H9 (cell line): ENCODE results near the gene C1orf21. TPM values are rescaled to one million over a fixed set of nuclear protein-coding genes. Genes with fewer than 3 reads are reported as not detected.

Experiments used
- DNase-seq: peaks from one replicate; pipeline ENCODE4 v3.0.0-alpha.2; 2017
- H2AFZ ChIP-seq: one replicate; pipeline ENCODE4 v1.6.1; 2013; ENCODE audit warnings: mild to moderate bottlenecking, low read length, control low read depth, moderate library complexity
- H2AK5ac ChIP-seq: 2 replicates; pipeline ENCODE4 v1.6.1; 2013; ENCODE audit warnings: low read length, control low read depth, mixed read lengths; ENCODE audit not compliant: insufficient read length
- H2BK120ac ChIP-seq: one replicate; pipeline ENCODE4 v1.6.1; 2013; ENCODE audit warnings: low read depth, mild to moderate bottlenecking, low read length, control low read depth, inconsistent platforms; ENCODE audit not compliant: poor library complexity, severe bottlenecking
- H2BK12ac ChIP-seq: 2 replicates; pipeline ENCODE4 v1.6.1; 2013; ENCODE audit warnings: low read length, control low read depth, mixed read lengths, low read depth; ENCODE audit not compliant: insufficient read length
- H2BK15ac ChIP-seq: 2 replicates; pipeline ENCODE4 v1.6.1; 2013; ENCODE audit warnings: low read depth, low read length, control low read depth
- H2BK20ac ChIP-seq: one replicate; pipeline ENCODE4 v1.6.1; 2013; ENCODE audit warnings: low read depth, mild to moderate bottlenecking, low read length, control low read depth, inconsistent platforms; ENCODE audit not compliant: poor library complexity, severe bottlenecking
- H2BK5ac ChIP-seq: 2 replicates; pipeline ENCODE4 v1.6.1; 2013; ENCODE audit warnings: low read length, control low read depth, mixed read lengths; ENCODE audit not compliant: insufficient read length
- H3K14ac ChIP-seq: 2 replicates; pipeline ENCODE4 v1.6.1; 2013; ENCODE audit warnings: low read length, control low read depth; ENCODE audit not compliant: insufficient read depth
- H3K18ac ChIP-seq: 2 replicates; pipeline ENCODE4 v1.6.1; 2013; ENCODE audit warnings: low read depth, mild to moderate bottlenecking, mixed read lengths, low read length, control low read depth; ENCODE audit not compliant: insufficient read length
- H3K23ac ChIP-seq: 2 replicates; pipeline ENCODE4 v1.6.1; 2013; ENCODE audit warnings: low read length, control low read depth, mixed read lengths, low read depth; ENCODE audit not compliant: insufficient read length
- H3K23me2 ChIP-seq: 2 replicates; pipeline ENCODE4 v1.6.1; 2013; ENCODE audit warnings: low read depth, mild to moderate bottlenecking, mixed read lengths, low read length, control low read depth; ENCODE audit not compliant: insufficient read length, poor library complexity, severe bottlenecking
- H3K27ac ChIP-seq: 2 replicates; pipeline ENCODE4 v1.5.1; 2013; ENCODE audit warnings: low read length, control low read depth, mixed read lengths, low read depth; ENCODE audit not compliant: insufficient read length
- H3K27me3 ChIP-seq: 2 replicates; pipeline ENCODE4 v1.6.1; 2013; ENCODE audit warnings: low read length, control low read depth, inconsistent platforms; ENCODE audit not compliant: insufficient read depth
- H3K4ac ChIP-seq: 2 replicates; pipeline ENCODE4 v1.6.1; 2013; ENCODE audit warnings: low read depth, mild to moderate bottlenecking, control low read depth, inconsistent platforms, low read length, moderate library complexity
- H3K4me1 ChIP-seq: 2 replicates; pipeline ENCODE4 v1.6.1; 2013; ENCODE audit warnings: low read length, control low read depth, inconsistent platforms; ENCODE audit not compliant: insufficient read depth
- H3K4me2 ChIP-seq: 2 replicates; pipeline ENCODE4 v1.6.1; 2013; ENCODE audit warnings: low read length, control low read depth, mixed read lengths; ENCODE audit not compliant: insufficient read length, insufficient read depth
- H3K56ac ChIP-seq: 2 replicates; pipeline ENCODE4 v1.6.1; 2013; ENCODE audit warnings: low read depth, mild to moderate bottlenecking, mixed read lengths, low read length, control low read depth; ENCODE audit not compliant: insufficient read length
- H3K79me1 ChIP-seq: 2 replicates; pipeline ENCODE4 v1.6.1; 2013; ENCODE audit warnings: low read depth, mild to moderate bottlenecking, moderate library complexity, low read length, control low read depth, inconsistent platforms; ENCODE audit not compliant: insufficient read depth, poor library complexity, severe bottlenecking
- H3K79me2 ChIP-seq: 2 replicates; pipeline ENCODE4 v1.6.1; 2013; ENCODE audit warnings: low read length, control low read depth, inconsistent platforms; ENCODE audit not compliant: insufficient read depth
- H3K9ac ChIP-seq: 2 replicates; pipeline ENCODE4 v1.6.1; 2013; ENCODE audit warnings: low read length, control low read depth, mixed read lengths; ENCODE audit not compliant: insufficient read length; ENCODE audit errors: extremely low read depth
- H3K9me3 ChIP-seq: one replicate; pipeline ENCODE4 v1.6.1; 2013; ENCODE audit warnings: low read depth, low read length, inconsistent platforms; ENCODE audit not compliant: control insufficient read depth
- H3T11ph ChIP-seq: one replicate; pipeline ENCODE4 v1.6.1; 2013; ENCODE audit warnings: mild to moderate bottlenecking, low read length, control low read depth, inconsistent platforms
- H4K20me1 ChIP-seq: one replicate; pipeline ENCODE4 v1.6.1; 2013; ENCODE audit not compliant: control insufficient read depth, insufficient read length, insufficient read depth
- H4K5ac ChIP-seq: 2 replicates; pipeline ENCODE4 v1.6.1; 2013; ENCODE audit warnings: low read depth, mild to moderate bottlenecking, mixed read lengths, low read length, control low read depth; ENCODE audit not compliant: insufficient read length
- H4K8ac ChIP-seq: replicated peaks from 2 replicates; pipeline ENCODE4 v1.6.1; 2013; ENCODE audit warnings: low read length, control low read depth, mixed read lengths, low read depth; ENCODE audit not compliant: insufficient read length
- H4K91ac ChIP-seq: 2 replicates; pipeline ENCODE4 v1.6.1; 2013; ENCODE audit warnings: low read depth, mild to moderate bottlenecking, moderate library complexity, mixed read lengths, low read length, control low read depth; ENCODE audit not compliant: insufficient read length
- H3K27ac Mint-ChIP-seq, 3 experiments: 2 replicates in 2 of 3; 3 replicates in 1 of 3; pipeline ENCODE4 v1.8.0; 2020 to 2021; ENCODE audit warnings: mixed read lengths in 3 of 3, mild to moderate bottlenecking in 1 of 3, moderate library complexity in 1 of 3
- H3K27me3 Mint-ChIP-seq: 2 replicates; pipeline ENCODE4 v1.8.0; 2021; ENCODE audit warnings: low read depth, mild to moderate bottlenecking, moderate library complexity, mixed read lengths
- H3K36me3 Mint-ChIP-seq, 3 experiments: 2 replicates in 2 of 3; 3 replicates in 1 of 3; pipeline ENCODE4 v1.8.0; 2020 to 2021; ENCODE audit warnings: low read depth in 3 of 3, mixed read lengths in 3 of 3; ENCODE audit not compliant: insufficient read depth in 1 of 3
- H3K4me1 Mint-ChIP-seq, 2 experiments: 2 replicates each; pipeline ENCODE4 v1.8.0; 2020; ENCODE audit warnings: mixed read lengths in 2 of 2
- H3K4me3 Mint-ChIP-seq, 2 experiments: 2 replicates in 1 of 2; 3 replicates in 1 of 2; pipeline ENCODE4 v1.8.0; 2020 to 2021; ENCODE audit warnings: mild to moderate bottlenecking in 2 of 2, mixed read lengths in 2 of 2, moderate library complexity in 1 of 2
- H3K9me3 Mint-ChIP-seq, 2 experiments: 2 replicates in 1 of 2; 3 replicates in 1 of 2; pipeline ENCODE4 v1.8.0; 2020; ENCODE audit warnings: mild to moderate bottlenecking in 2 of 2, mixed read lengths in 2 of 2, moderate library complexity in 1 of 2
- WGBS: extraction: QIAGEN DNeasy Blood & Tissue Kit; methylation state at CpG from one replicate; pipeline ENCODE4 v1.1.7; 2013; ENCODE audit warnings: missing lambda C conversion rate, low lambda C conversion rate, mixed read lengths; ENCODE audit not compliant: insufficient read length; ENCODE audit errors: extremely low coverage; 5-methylcytosine and 5-hydroxymethylcytosine counted together
- total RNA-seq: library from RNA; stranded (reverse); gene quantifications from 2 replicates; pipeline ENCODE4 v1.2.1, GENCODE V29; 2021
- TF ChIP-seq, protein P1 (sequence below): fragments of 200-600 bp; sonication (generic); conservative IDR thresholded peaks from 3 replicates; pipeline ENCODE4 v1.8.0; 2021; ENCODE audit warnings: antibody characterized with exemption, mild to moderate bottlenecking

The C1orf21 gene
- total RNA-seq, 1 experiment from 2014 or later = 36.0 TPM

DNA sequence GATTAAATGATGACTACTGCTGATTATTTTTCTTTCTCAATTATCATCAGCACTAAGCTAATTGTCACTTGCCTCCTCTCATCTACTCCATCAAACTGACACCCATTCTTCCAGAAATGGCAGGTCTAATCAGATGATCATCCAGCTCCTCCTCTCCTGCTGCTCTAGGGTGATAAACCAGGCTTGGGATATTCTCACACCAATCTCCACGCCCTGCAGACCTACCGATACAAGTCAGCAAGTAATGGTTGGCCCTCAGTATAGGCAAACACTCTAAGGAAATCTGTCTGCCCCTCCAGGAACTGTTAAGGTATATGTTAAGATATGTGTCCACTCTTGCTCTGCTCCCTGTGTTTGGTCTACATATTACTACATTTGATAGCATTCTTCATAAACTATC lies 36.3 kb upstream of the C1orf21 start:
- no peak overlapping the region for H3K18ac ChIP-seq
- no peak overlapping the region for H3K23ac ChIP-seq
- no peak overlapping the region for H2BK120ac ChIP-seq
- H2BK5ac ChIP-seq = no peak overlapping the region
- no peak overlapping the region for H2AK5ac ChIP-seq
- no peak overlapping the region for H2BK12ac ChIP-seq
- no peak overlapping the region for H3K4ac ChIP-seq
- H3K79me1 ChIP-seq = no peaks in the 10 kb centered on the region
- Mint-ChIP-seq H3K4me1 (peaks cover 4 to 5% of the 10 kb centered on the region in 2 experiments; a peak in 2 of 4 replicates), H3K36me3 (no peaks in the 10 kb centered on the region), H3K9me3 (no peaks in the 10 kb centered on the region), H3K27ac (no peak overlapping the region), H3K4me3 (no peak overlapping the region), H3K27me3 (no peaks in the 10 kb centered on the region; the same call in 1 of the 2 replicates)
- H3K27ac ChIP-seq = no peak overlapping the region
- H3T11ph ChIP-seq = no peak overlapping the region
- H3K9ac ChIP-seq = no peak overlapping the region
- no peaks in the 10 kb centered on the region for H3K27me3 ChIP-seq
- H4K5ac ChIP-seq = no peak overlapping the region
- no peaks in the 10 kb centered on the region for H3K4me1 ChIP-seq
- WGBS = no CpG with 5 or more reads among the region's 2 CpGs
- H4K20me1 ChIP-seq = no peaks in the 10 kb centered on the region
- no peaks in the 10 kb centered on the region for H3K79me2 ChIP-seq
- H3K4me2 ChIP-seq = no peak overlapping the region
- TF ChIP-seq, protein P1, sequence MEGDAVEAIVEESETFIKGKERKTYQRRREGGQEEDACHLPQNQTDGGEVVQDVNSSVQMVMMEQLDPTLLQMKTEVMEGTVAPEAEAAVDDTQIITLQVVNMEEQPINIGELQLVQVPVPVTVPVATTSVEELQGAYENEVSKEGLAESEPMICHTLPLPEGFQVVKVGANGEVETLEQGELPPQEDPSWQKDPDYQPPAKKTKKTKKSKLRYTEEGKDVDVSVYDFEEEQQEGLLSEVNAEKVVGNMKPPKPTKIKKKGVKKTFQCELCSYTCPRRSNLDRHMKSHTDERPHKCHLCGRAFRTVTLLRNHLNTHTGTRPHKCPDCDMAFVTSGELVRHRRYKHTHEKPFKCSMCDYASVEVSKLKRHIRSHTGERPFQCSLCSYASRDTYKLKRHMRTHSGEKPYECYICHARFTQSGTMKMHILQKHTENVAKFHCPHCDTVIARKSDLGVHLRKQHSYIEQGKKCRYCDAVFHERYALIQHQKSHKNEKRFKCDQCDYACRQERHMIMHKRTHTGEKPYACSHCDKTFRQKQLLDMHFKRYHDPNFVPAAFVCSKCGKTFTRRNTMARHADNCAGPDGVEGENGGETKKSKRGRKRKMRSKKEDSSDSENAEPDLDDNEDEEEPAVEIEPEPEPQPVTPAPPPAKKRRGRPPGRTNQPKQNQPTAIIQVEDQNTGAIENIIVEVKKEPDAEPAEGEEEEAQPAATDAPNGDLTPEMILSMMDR = no peak
- H3K56ac ChIP-seq = no peak overlapping the region
- no peaks in the 10 kb centered on the region for H3K9me3 ChIP-seq
- H2AFZ ChIP-seq = no peak overlapping the region
- no peak overlapping the region for H4K8ac ChIP-seq
- DNase-seq = no peak
- peak overlapping the region; percentile 78 for H2BK20ac ChIP-seq
- no peak overlapping the region for H2BK15ac ChIP-seq
- no peaks in the 10 kb centered on the region for H3K23me2 ChIP-seq
- no peak overlapping the region for H3K14ac ChIP-seq
- H4K91ac ChIP-seq = no peak overlapping the region
